ENCODE measurements around the gene NUMB.
A peak's percentile ranks its signal among the peaks of the same experiment; 100 is the strongest.

Gene NUMB

DNA sequence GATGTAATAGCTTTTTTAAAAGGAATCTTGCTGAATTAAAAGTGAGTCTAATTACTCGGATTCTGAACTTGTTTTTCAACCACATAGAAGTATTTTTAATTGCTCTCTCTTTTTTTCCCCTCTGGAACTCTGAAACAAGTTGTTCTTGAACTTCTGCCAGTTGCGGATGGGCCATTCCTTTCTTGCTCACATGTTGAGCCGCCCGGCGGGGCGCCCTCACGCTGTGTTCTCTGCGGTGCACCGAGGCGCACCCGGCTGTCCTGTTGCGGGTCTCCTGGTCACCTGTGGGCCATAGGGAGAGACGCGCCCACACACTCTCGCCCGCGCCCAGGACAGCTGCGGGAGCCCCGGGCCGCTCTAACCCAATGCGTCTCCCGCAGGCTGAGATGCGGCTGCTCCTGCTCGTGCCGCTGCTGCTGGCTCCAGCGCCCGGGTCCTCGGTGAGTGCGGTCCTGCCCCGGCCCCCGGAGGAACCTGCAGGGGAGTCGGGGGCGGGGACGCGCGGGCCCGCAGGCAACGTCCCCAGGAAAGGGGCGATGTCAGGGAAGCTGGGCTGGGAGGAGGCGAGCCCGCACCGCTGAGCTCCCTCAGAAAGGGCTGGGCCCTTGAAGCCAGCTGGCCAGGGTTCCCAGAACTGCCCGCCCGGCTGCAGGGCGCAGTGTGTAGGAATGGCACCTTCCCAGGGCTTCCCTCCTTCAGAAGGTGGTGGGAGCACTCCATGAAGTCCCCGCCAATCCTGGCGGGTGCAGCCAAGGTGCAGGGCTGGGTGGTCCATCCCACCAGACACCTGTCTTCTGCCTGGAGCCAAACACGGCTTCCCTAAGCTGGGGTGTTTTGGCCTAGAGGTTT lies 218.7 kb downstream of the NUMB start:
- H3K4me3 ChIP-seq (ENCODE audit: low read depth, low read length) = no peak overlapping the region
- DNase-seq (ENCODE audit: low read depth) = no peak
- TF ChIP-seq, protein P1, sequence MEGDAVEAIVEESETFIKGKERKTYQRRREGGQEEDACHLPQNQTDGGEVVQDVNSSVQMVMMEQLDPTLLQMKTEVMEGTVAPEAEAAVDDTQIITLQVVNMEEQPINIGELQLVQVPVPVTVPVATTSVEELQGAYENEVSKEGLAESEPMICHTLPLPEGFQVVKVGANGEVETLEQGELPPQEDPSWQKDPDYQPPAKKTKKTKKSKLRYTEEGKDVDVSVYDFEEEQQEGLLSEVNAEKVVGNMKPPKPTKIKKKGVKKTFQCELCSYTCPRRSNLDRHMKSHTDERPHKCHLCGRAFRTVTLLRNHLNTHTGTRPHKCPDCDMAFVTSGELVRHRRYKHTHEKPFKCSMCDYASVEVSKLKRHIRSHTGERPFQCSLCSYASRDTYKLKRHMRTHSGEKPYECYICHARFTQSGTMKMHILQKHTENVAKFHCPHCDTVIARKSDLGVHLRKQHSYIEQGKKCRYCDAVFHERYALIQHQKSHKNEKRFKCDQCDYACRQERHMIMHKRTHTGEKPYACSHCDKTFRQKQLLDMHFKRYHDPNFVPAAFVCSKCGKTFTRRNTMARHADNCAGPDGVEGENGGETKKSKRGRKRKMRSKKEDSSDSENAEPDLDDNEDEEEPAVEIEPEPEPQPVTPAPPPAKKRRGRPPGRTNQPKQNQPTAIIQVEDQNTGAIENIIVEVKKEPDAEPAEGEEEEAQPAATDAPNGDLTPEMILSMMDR (IDR thresholded peaks at IDR 0.05; ENCODE audit: low read depth, low read length, missing control alignments) = no peak

DNA sequence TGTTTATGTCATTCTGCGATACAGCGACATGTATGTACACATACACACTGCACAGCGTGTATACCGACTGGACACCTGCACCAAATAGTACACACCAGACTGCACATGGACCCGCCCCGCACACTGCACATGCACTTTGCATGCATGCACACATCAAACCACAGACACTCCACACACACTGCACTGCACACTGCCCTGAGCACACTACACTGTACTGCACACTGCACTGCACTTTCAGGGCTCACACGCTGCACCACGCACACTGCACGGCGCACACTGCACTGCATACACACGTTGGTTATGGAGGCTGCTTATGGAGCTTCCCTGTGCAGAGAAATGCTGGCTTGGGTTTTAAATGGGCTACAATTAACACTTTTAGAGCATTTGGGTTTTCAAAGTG lies 219.4 kb downstream of the NUMB start:
- DNase-seq (ENCODE audit: low read depth) = no peak
- no peak overlapping the region for H3K4me3 ChIP-seq (ENCODE audit: low read depth, low read length)

DNA sequence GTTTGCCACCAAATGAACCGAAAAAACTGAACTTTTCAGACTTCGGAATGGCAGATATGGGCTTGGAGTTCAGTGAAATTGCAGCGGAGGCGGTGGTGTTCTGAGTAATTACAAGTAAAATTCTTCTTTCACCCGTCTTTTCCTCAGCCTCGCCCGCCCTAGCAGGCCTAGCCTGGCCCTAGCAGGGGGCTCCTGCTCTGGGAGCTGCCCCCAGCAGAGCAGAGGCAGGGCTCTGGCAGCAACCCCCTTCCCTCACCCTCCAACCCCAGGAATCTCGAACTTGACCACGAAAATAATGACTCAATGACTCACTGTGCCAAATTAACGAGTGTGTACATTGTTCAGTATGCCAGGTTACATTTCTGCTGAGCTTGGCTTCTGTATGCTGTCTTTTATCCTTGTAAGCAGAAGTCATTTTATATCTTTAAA lies 219.9 kb downstream of the NUMB start:
- TF ChIP-seq, protein P1 (IDR thresholded peaks at IDR 0.05; ENCODE audit: low read depth, low read length, missing control alignments) = no peak
- peak overlapping the region; percentile 30; the same call in 1 of the 2 replicates for H3K4me3 ChIP-seq (ENCODE audit: low read depth, low read length)
- no peak for DNase-seq (ENCODE audit: low read depth)

More for the DNA sequence above, 219.4 kb downstream of the NUMB start:
- TF ChIP-seq, protein P1 (IDR thresholded peaks at IDR 0.05; ENCODE audit: low read depth, low read length, missing control alignments) = no peak

DNA sequence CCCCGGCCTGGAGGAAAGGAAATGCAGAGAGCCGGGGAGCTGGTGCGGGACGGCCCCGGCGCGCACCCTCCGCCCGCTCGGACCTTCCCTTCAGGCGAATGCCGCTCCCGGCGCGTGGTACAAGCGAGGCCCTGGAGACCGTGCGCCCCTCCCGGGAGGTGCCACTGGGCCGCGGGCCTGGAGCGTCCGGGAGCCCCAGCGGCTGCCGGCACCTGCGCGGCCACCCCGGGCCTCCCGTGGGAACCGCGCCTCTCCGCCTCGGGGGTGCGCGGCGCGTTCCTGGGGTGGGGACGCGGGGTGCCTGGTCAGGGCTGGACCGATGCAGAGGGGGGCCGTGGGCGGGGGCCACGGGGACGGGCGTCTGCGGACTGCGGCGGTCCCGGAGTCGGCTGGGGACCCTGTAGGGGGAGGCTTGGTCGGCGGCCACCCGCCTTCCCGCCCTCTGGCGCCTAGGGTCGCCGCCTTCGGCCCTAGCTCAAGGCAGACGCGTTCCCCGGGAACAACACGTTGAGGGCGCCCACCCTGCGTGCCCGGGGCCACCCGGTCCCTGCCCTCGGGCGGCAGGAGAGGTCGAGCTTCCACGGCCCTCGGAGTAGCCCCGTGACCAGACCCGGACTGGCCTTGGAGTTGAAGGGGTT lies 220.4 kb downstream of the NUMB start:
- DNase-seq (ENCODE audit: low read depth) = no peak
- TF ChIP-seq, protein P1 (IDR thresholded peaks at IDR 0.05; ENCODE audit: low read depth, low read length, missing control alignments) = no peak
- peak overlapping the region; percentile 30 for H3K4me3 ChIP-seq (ENCODE audit: low read depth, low read length)

DNA sequence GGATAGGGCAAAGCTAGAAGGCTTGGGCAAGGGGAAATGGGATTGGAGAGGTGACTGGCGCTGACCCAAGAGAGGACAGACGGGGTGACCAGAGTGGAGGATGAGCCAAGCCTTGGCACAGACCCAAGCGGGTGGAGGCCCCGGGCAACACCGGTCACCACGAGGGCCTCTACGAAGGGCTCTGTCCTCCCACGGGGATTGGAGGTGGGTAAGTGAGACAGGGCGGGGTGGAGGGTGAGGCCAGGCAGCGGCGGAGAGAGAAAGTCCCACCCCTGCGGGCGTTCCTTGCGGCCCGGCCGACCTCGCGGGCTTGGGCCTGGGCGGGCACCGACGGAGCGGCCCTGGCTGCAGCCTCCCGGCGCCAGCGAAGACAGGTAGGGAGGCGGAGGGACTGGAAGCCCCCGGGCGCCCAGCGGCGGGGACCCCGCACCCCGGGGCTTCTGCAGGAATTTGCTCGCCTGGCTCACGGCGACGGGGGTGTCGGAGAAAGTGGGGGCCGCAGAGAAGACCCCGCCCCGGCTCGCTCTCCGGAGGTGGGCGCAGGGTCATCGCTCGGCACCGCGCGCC lies 221.0 kb downstream of the NUMB start, which contains the start of gene PAPLN:
Gene PAPLN (plus strand): TSS at position 288 of the 567 bp plus-strand sequence. CDS start 2,273 bp downstream, outside the sequence.
- no peak for DNase-seq (ENCODE audit: low read depth)
- TF ChIP-seq, protein P1 (IDR thresholded peaks at IDR 0.05; ENCODE audit: low read depth, low read length, missing control alignments) = no peak
- peak within 1 kb of the TSS; percentile 30 for H3K4me3 ChIP-seq (ENCODE audit: low read depth, low read length)

DNA sequence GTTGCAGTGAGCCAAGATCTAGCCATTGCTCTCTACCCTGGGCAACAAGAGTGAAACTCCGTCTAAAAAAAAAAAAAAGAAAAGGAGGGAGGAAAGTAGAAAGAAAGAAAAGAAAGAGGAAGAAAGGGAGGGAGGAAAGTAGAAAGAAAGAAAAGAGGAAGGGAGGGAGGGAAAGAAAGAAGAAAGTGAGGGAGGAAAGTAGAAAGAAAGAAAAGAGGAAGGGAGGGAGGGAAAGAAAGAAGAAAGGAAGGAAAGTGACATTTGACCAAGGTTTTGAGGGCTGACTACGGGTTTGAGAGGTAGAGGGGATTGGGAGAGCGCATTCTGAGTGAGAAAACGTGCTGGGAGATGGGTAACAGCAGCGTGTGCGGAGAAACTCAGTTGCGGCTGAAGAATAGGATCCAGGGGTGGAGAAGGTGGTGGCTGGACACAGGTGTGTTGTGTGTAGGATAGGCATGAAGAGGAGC lies 221.6 kb downstream of the NUMB start:
- TF ChIP-seq, protein P1 (IDR thresholded peaks at IDR 0.05; ENCODE audit: low read depth, low read length, missing control alignments) = no peak

More for the DNA sequence above, 221.6 kb downstream of the NUMB start:
- H3K4me3 ChIP-seq (ENCODE audit: low read depth, low read length) = no peak overlapping the region
- no peak for DNase-seq (ENCODE audit: low read depth)
